ENCODE results near the gene CADM4.

Gene CADM4

GRCh38 chr19:43628646-43629326 lies 10.9 kb downstream of the CADM4 start:
- no peaks in the 10 kb centered on the region for H3K79me2 ChIP-seq (ENCODE audit: insufficient read depth, low read length)
- H3K36me3 ChIP-seq (ENCODE audit: insufficient read depth, low read length) = no peaks in the 10 kb centered on the region
- no peak overlapping the region for H3K4me3 ChIP-seq (ENCODE audit: low read depth in 1 of 2, low read length in 2 of 2)
- no peaks in the 10 kb centered on the region for H3K4me1 ChIP-seq (ENCODE audit: insufficient read depth, low read length)
- H3K9ac ChIP-seq (ENCODE audit: low read depth, low read length) = no peak overlapping the region
- H2AFZ ChIP-seq (ENCODE audit: low read depth, low read length) = no peak overlapping the region
- TF ChIP-seq CTCF (IDR thresholded peaks at IDR 0.05; ENCODE audit: borderline replicate concordance, extremely low read depth, low read length, poor library complexity, severe bottlenecking) (no peak), EZH2 (IDR thresholded peaks at IDR 0.05; ENCODE audit: borderline replicate concordance, low read depth, low read length, severe bottlenecking) (no peak)
- H3K27ac ChIP-seq (ENCODE audit: low read length) = no peak overlapping the region
- H3K9me3 ChIP-seq (ENCODE audit: insufficient read depth, low read length, severe bottlenecking) = no peaks in the 10 kb centered on the region
- DNase-seq (no peak), ATAC-seq (ENCODE audit: insufficient read depth, low read depth) (no peak)
- H3K4me2 ChIP-seq (ENCODE audit: insufficient read depth, low read length) = no peak overlapping the region
- no peaks in the 10 kb centered on the region for H3K27me3 ChIP-seq (ENCODE audit: insufficient read depth, low read length, poor library complexity)
- H4K20me1 ChIP-seq (ENCODE audit: insufficient read depth, low read length) = no peaks in the 10 kb centered on the region

GRCh38 chr19:43626838-43627237 lies 12.8 kb downstream of the CADM4 start:
- no peaks in the 10 kb centered on the region for H3K36me3 ChIP-seq (ENCODE audit: insufficient read depth, low read length)
- ATAC-seq (ENCODE audit: insufficient read depth, low read depth) (no peak), DNase-seq (no peak)
- H3K4me1 ChIP-seq (ENCODE audit: insufficient read depth, low read length) = no peaks in the 10 kb centered on the region
- H3K27me3 ChIP-seq (ENCODE audit: insufficient read depth, low read length, poor library complexity) = no peaks in the 10 kb centered on the region
- H3K4me3 ChIP-seq (ENCODE audit: low read depth in 1 of 2, low read length in 2 of 2) = no peak overlapping the region
- no peak overlapping the region for H2AFZ ChIP-seq (ENCODE audit: low read depth, low read length)
- H3K9me3 ChIP-seq (ENCODE audit: insufficient read depth, low read length, severe bottlenecking) = no peaks in the 10 kb centered on the region
- H3K79me2 ChIP-seq (ENCODE audit: insufficient read depth, low read length) = no peaks in the 10 kb centered on the region
- H3K27ac ChIP-seq (ENCODE audit: low read length) = no peak overlapping the region
- H3K4me2 ChIP-seq (ENCODE audit: insufficient read depth, low read length) = no peak overlapping the region
- H3K9ac ChIP-seq (ENCODE audit: low read depth, low read length) = no peak overlapping the region
- H4K20me1 ChIP-seq (ENCODE audit: insufficient read depth, low read length) = no peaks in the 10 kb centered on the region
- no peak for TF ChIP-seq EZH2 (IDR thresholded peaks at IDR 0.05; ENCODE audit: borderline replicate concordance, low read depth, low read length, severe bottlenecking)
- no peak for TF ChIP-seq CTCF (IDR thresholded peaks at IDR 0.05; ENCODE audit: borderline replicate concordance, extremely low read depth, low read length, poor library complexity, severe bottlenecking)

GRCh38 chr19:43625918-43626579 lies 13.6 kb downstream of the CADM4 start:
- TF ChIP-seq EZH2 (IDR thresholded peaks at IDR 0.05; ENCODE audit: borderline replicate concordance, low read depth, low read length, severe bottlenecking) = no peak
- TF ChIP-seq CTCF (IDR thresholded peaks at IDR 0.05; ENCODE audit: borderline replicate concordance, extremely low read depth, low read length, poor library complexity, severe bottlenecking) = no peak
- H3K36me3 ChIP-seq (ENCODE audit: insufficient read depth, low read length) = no peaks in the 10 kb centered on the region
- no peaks in the 10 kb centered on the region for H3K9me3 ChIP-seq (ENCODE audit: insufficient read depth, low read length, severe bottlenecking)
- no peak overlapping the region for H3K9ac ChIP-seq (ENCODE audit: low read depth, low read length)
- H3K27me3 ChIP-seq (ENCODE audit: insufficient read depth, low read length, poor library complexity) = no peaks in the 10 kb centered on the region
- H2AFZ ChIP-seq (ENCODE audit: low read depth, low read length) = no peak overlapping the region
- ATAC-seq (ENCODE audit: insufficient read depth, low read depth) (peak; percentile 39; the same call in 1 of the 3 replicates), DNase-seq (peak; percentile 26)
- H3K4me1 ChIP-seq (ENCODE audit: insufficient read depth, low read length) = no peaks in the 10 kb centered on the region
- H3K27ac ChIP-seq (ENCODE audit: low read length) = no peak overlapping the region
- no peaks in the 10 kb centered on the region for H3K79me2 ChIP-seq (ENCODE audit: insufficient read depth, low read length)
- no peak overlapping the region for H3K4me3 ChIP-seq (ENCODE audit: low read depth in 1 of 2, low read length in 2 of 2)
- H4K20me1 ChIP-seq (ENCODE audit: insufficient read depth, low read length) = no peaks in the 10 kb centered on the region
- no peak overlapping the region for H3K4me2 ChIP-seq (ENCODE audit: insufficient read depth, low read length)
